VCaP (cell line): ENCODE results near the gene TNNI2.

Experiments
- H3K27ac ChIP-seq: fragments of 450-650 bp; 2 replicates; pipeline ENCODE4 v1.5.1; 2017
- CTCF ChIP-seq: fragments of 450-650 bp; conservative IDR thresholded peaks from 2 replicates; pipeline ENCODE4 v1.5.1; 2017; ENCODE audit warnings: mild to moderate bottlenecking, moderate library complexity

TNNI2 gene

GRCh38 chr11:1862588-1863351 is 24.0 kb downstream of the TNNI2 start:
- no peak overlapping the region for H3K27ac ChIP-seq

GRCh38 chr11:1863352-1864216 is 24.8 kb downstream of the TNNI2 start:
- no peak for TF ChIP-seq CTCF
- no peak overlapping the region for H3K27ac ChIP-seq

More at GRCh38 chr11:1862588-1863351, 24.0 kb downstream of the TNNI2 start:
- no peak for TF ChIP-seq CTCF

GRCh38 chr11:1864231-1864630 is 25.4 kb downstream of the TNNI2 start:
- TF ChIP-seq CTCF = no peak
- H3K27ac ChIP-seq = no peak overlapping the region

GRCh38 chr11:1864831-1865665 is 26.3 kb downstream of the TNNI2 start:
- H3K27ac ChIP-seq = no peak overlapping the region
- TF ChIP-seq CTCF = no peak

- H3K27ac ChIP-seq = no peak overlapping the region
- no peak for TF ChIP-seq CTCF
Measured at GRCh38 chr11:1866226-1866625, 27.4 kb downstream of the TNNI2 start.

- no peak for TF ChIP-seq CTCF
- no peak overlapping the region for H3K27ac ChIP-seq
Measured at GRCh38 chr11:1866776-1867175, 28.0 kb downstream of the TNNI2 start.

- no peak overlapping the region for H3K27ac ChIP-seq
- TF ChIP-seq CTCF = no peak
Measured at GRCh38 chr11:1867381-1867780, 28.6 kb downstream of the TNNI2 start.
